PC-9 (cell line): ENCODE results near the gene BBX. TPM values are rescaled to one million over a fixed set of nuclear protein-coding genes. Genes with fewer than 3 reads are reported as not detected.

Experiments used
- BruUV-seq: library from RNA; stranded (reverse); fragments of 400-500 nt; replicated peaks from 2 replicates; lab custom pipeline; 2021; lab: Mats Ljungman, UMichigan
- CTCF ChIA-PET: fragments of 300-600 bp; sonication (Branson Sonifier 250); formaldehyde crosslinking; loops from one replicate; lab custom pipeline; 2022; ENCODE audit warnings: antibody characterized with exemption; lab: Charles Lee
- POLR2A ChIA-PET: fragments of 300-600 bp; sonication (Branson Sonifier 250); formaldehyde crosslinking; loops from one replicate; lab custom pipeline; 2022; ENCODE audit warnings: antibody characterized with exemption; ENCODE audit not compliant: unreplicated experiment; lab: Charles Lee
- DNase-seq, 2 experiments: peaks; one replicate each; pipeline versions ENCODE4 v3.0.0 to v3.0.0-alpha.2; 2015 to 2022; ENCODE audit warnings: mixed read lengths in 1 of 2
- H2AFZ ChIP-seq: fragments of 200-600 bp; sonication (generic); 2 replicates; pipeline ENCODE4 v1.8.1; 2017; ENCODE audit warnings: antibody characterized with exemption
- H3F3A ChIP-seq: fragments of 200-600 bp; sonication (generic); 2 replicates; pipeline ENCODE4 v1.8.1; 2017; ENCODE audit warnings: antibody characterized with exemption, mild to moderate bottlenecking, low read depth; ENCODE audit not compliant: insufficient read depth
- H3K27ac ChIP-seq: fragments of 200-600 bp; sonication (generic); 2 replicates; pipeline ENCODE4 v1.6.1; 2016; ENCODE audit warnings: mixed run types
- H3K27me3 ChIP-seq: fragments of 200-600 bp; sonication (generic); 2 replicates; pipeline ENCODE4 v1.6.1; 2016; ENCODE audit warnings: low read depth, mixed run types; ENCODE audit not compliant: insufficient read depth
- H3K36me3 ChIP-seq: fragments of 200-600 bp; sonication (generic); 2 replicates; pipeline ENCODE4 v1.6.1; 2016; ENCODE audit warnings: low read depth, mixed run types
- H3K4me1 ChIP-seq: fragments of 200-600 bp; sonication (generic); replicated peaks from 2 replicates; pipeline ENCODE4 v1.6.1; 2016; ENCODE audit warnings: mixed run types; ENCODE audit not compliant: insufficient read depth
- H3K4me2 ChIP-seq: fragments of 200-600 bp; sonication (generic); 2 replicates; pipeline ENCODE4 v1.6.1; 2017; ENCODE audit warnings: mixed run types
- H3K4me3 ChIP-seq: fragments of 200-600 bp; sonication (generic); 2 replicates; pipeline ENCODE4 v1.6.1; 2016; ENCODE audit warnings: mixed run types
- H3K79me2 ChIP-seq: fragments of 200-600 bp; sonication (generic); 2 replicates; pipeline ENCODE4 v1.6.1; 2017; ENCODE audit warnings: low read depth, mixed run types
- H3K9me2 ChIP-seq: fragments of 200-600 bp; sonication (generic); 2 replicates; pipeline ENCODE4 v1.8.1; 2017; ENCODE audit warnings: mild to moderate bottlenecking; ENCODE audit not compliant: insufficient read depth
- H3K9me3 ChIP-seq: fragments of 200-600 bp; sonication (generic); 2 replicates; pipeline ENCODE4 v1.8.1; 2016; ENCODE audit warnings: low read depth; ENCODE audit not compliant: insufficient read depth
- H4K20me1 ChIP-seq: fragments of 200-600 bp; sonication (generic); 2 replicates; pipeline ENCODE4 v1.8.1; 2017; ENCODE audit not compliant: insufficient read depth
- CTCF ChIP-seq: fragments of 200-600 bp; sonication (generic); conservative IDR thresholded peaks from 2 replicates; pipeline ENCODE4 v1.6.1; 2017; ENCODE audit warnings: mixed run types, antibody characterized with exemption, mild to moderate bottlenecking, moderate library complexity
- EZH2 ChIP-seq: fragments of 200-600 bp; sonication (generic); IDR thresholded peaks from 2 replicates; pipeline ENCODE4 v1.8.0; 2017; ENCODE audit warnings: antibody characterized with exemption, low read depth
- intact Hi-C: fragments of 100-400 bp; cut with micrococcal nuclease; formaldehyde crosslinking; loops from one replicate; pipeline ENCODE4 v1.10.0; 2022; ENCODE audit not compliant: unreplicated experiment
- total RNA-seq: library from RNA; stranded (reverse); gene quantifications from 2 replicates; pipeline ENCODE4 v1.2.3, GENCODE V29; 2021

The BBX gene
- total RNA-seq, 1 experiment from 2014 or later, result 91.7 TPM

- no peaks in the 10 kb centered on the region for H3K27me3 ChIP-seq
- peaks cover 7% of the 10 kb centered on the region; the same call in 1 of the 2 replicates for H3K4me1 ChIP-seq
- no peaks in the 10 kb centered on the region for H3K79me2 ChIP-seq
- ChIA-PET POLR2A (no interaction called here), CTCF (interaction anchor here (0.6 kb wide), 1 partner anchor 552 kb away, joined by 3 read pairs; no protein-coding TSS in a partner anchor)
- intact Hi-C loops, result loop anchor here (1.0 to 5.0 kb wide), 5 partner anchors 80 to 631 kb away; no protein-coding TSS in a partner anchor
- H3K4me3 ChIP-seq, result no peak overlapping the region
- no peaks in the 10 kb centered on the region for H3K36me3 ChIP-seq
- no peak overlapping the region for H3K27ac ChIP-seq
- H4K20me1 ChIP-seq, result no peaks in the 10 kb centered on the region
- H3K9me2 ChIP-seq, result no peaks in the 10 kb centered on the region
- peaks cover 3% of the 10 kb centered on the region; the same call in 1 of the 2 replicates for H3F3A ChIP-seq
- no peak overlapping the region for H2AFZ ChIP-seq
- DNase-seq, result peak in 1 of 2 experiments; percentile 59
- no TSS peak for BruUV-seq
- TF ChIP-seq CTCF (peak; percentile 76), EZH2 (no peak)
- H3K4me2 ChIP-seq, result no peak overlapping the region
- no peaks in the 10 kb centered on the region for H3K9me3 ChIP-seq
Measured at GRCh38 chr3:107846279-107846852, 323.6 kb downstream of the BBX start.

GRCh38 chr3:107847791-107848190 lies 325.0 kb downstream of the BBX start:
- POLR2A ChIA-PET, result no interaction called here
- no TSS peak for BruUV-seq

More at GRCh38 chr3:107847791-107848190, 325.0 kb downstream of the BBX start:
- H4K20me1 ChIP-seq, result no peaks in the 10 kb centered on the region
- TF ChIP-seq CTCF (no peak), EZH2 (no peak)
- CTCF ChIA-PET, result no interaction called here
- no peak overlapping the region for H2AFZ ChIP-seq
- DNase-seq, result no peak
- peaks cover 3% of the 10 kb centered on the region; the same call in 1 of the 2 replicates for H3F3A ChIP-seq
- H3K4me2 ChIP-seq, result no peak overlapping the region
- H3K79me2 ChIP-seq, result no peaks in the 10 kb centered on the region
- no peaks in the 10 kb centered on the region for H3K27me3 ChIP-seq
- H3K4me3 ChIP-seq, result no peak overlapping the region
- peaks cover 7% of the 10 kb centered on the region; the same call in 1 of the 2 replicates for H3K4me1 ChIP-seq
- intact Hi-C loops, result loop anchor here (2.0 to 5.0 kb wide), 4 partner anchors 79 to 630 kb away; no protein-coding TSS in a partner anchor
- H3K9me3 ChIP-seq, result no peaks in the 10 kb centered on the region; the same call in 1 of the 2 replicates
- no peaks in the 10 kb centered on the region for H3K36me3 ChIP-seq
- no peaks in the 10 kb centered on the region for H3K9me2 ChIP-seq
- H3K27ac ChIP-seq, result no peak overlapping the region
